IMR-90 (cell line): ENCODE measurements around the gene RAPGEF3. TPM values are rescaled to one million over a fixed set of nuclear protein-coding genes. Genes with fewer than 3 reads are reported as not detected.

ENCODE experiments used
- ATAC-seq: fragments of 200-7000 bp; cut with Tn5 transposase; 2 replicates; pipeline ENCODE4 v1.9.1; 2020; ENCODE audit warnings: low read depth, mild to moderate bottlenecking, moderate library complexity
- BruUV-seq: library from RNA; stranded (reverse); fragments of 400-500 nt; replicated peaks from 2 replicates; lab custom pipeline; 2021; lab: Mats Ljungman, UMichigan
- CTCF ChIA-PET: fragments of 300-600 bp; formaldehyde crosslinking; extraction: SDS; loops from one replicate; lab custom pipeline; 2021; ENCODE audit warnings: antibody characterized with exemption; lab: Yijun Ruan, JAX
- POLR2A ChIA-PET: fragments of 300-600 bp; sonication (Branson Sonifier 250); formaldehyde crosslinking; loops from one replicate; lab custom pipeline; 2022; ENCODE audit warnings: antibody characterized with exemption; ENCODE audit not compliant: unreplicated experiment; lab: Charles Lee
- DNase-seq: peaks from one replicate; pipeline ENCODE4 v3.0.0; 2013
- H2AFZ ChIP-seq: replicated peaks from 2 replicates; pipeline ENCODE3; 2013; ENCODE audit warnings: low read length, mild to moderate bottlenecking; ENCODE audit not compliant: poor library complexity
- H2AK5ac ChIP-seq: 2 replicates; pipeline ENCODE4 v1.6.1; 2013; ENCODE audit warnings: low read depth, low read length, inconsistent platforms
- H2AK9ac ChIP-seq: replicated peaks from 2 replicates; pipeline ENCODE3; 2013; ENCODE audit warnings: mild to moderate bottlenecking, low read depth, low read length, moderate library complexity; ENCODE audit not compliant: poor library complexity
- H2BK120ac ChIP-seq: 2 replicates; pipeline ENCODE4 v1.6.1; 2013; ENCODE audit warnings: low read depth, low read length, inconsistent platforms
- H2BK15ac ChIP-seq: 3 replicates; pipeline ENCODE4 v1.6.1; 2013; ENCODE audit warnings: low read depth, low read length, inconsistent platforms
- H2BK20ac ChIP-seq: 2 replicates; pipeline ENCODE4 v1.6.1; 2013; ENCODE audit warnings: low read depth, mild to moderate bottlenecking, inconsistent platforms, low read length, moderate library complexity
- H2BK5ac ChIP-seq: 2 replicates; pipeline ENCODE4 v1.6.1; 2013; ENCODE audit warnings: mild to moderate bottlenecking, low read depth, low read length, inconsistent platforms; ENCODE audit not compliant: poor library complexity, severe bottlenecking
- H3K14ac ChIP-seq: replicated peaks from 2 replicates; pipeline ENCODE4 v1.6.1; 2013; ENCODE audit warnings: low read depth, low read length, inconsistent platforms
- H3K18ac ChIP-seq: 2 replicates; pipeline ENCODE4 v1.6.1; 2013; ENCODE audit warnings: low read depth, low read length, control low read depth
- H3K23ac ChIP-seq: 2 replicates; pipeline ENCODE4 v1.6.1; 2013; ENCODE audit warnings: low read depth, low read length, inconsistent platforms
- H3K27ac ChIP-seq: 2 replicates; pipeline ENCODE4 v1.5.1; 2013; ENCODE audit warnings: mild to moderate bottlenecking, control low read depth, low read length; ENCODE audit not compliant: insufficient read depth
- H3K27me3 ChIP-seq: 2 replicates; pipeline ENCODE4 v1.6.1; 2013; ENCODE audit warnings: low read length; ENCODE audit not compliant: control insufficient read depth, insufficient read depth
- H3K36me3 ChIP-seq: 2 replicates; pipeline ENCODE4 v1.6.1; 2013; ENCODE audit warnings: low read length, mixed read lengths; ENCODE audit not compliant: control insufficient read depth, insufficient read depth
- H3K4ac ChIP-seq: 2 replicates; pipeline ENCODE4 v1.6.1; 2013; ENCODE audit warnings: low read depth, low read length, inconsistent platforms
- H3K4me1 ChIP-seq: 2 replicates; pipeline ENCODE4 v1.6.1; 2013; ENCODE audit warnings: low read length, mixed read lengths; ENCODE audit not compliant: control insufficient read depth, insufficient read depth
- H3K4me2 ChIP-seq: 2 replicates; pipeline ENCODE4 v1.6.1; 2013; ENCODE audit warnings: low read depth, mild to moderate bottlenecking, control low read depth, low read length, moderate library complexity
- H3K4me3 ChIP-seq: 2 replicates; pipeline ENCODE4 v1.5.1; 2013; ENCODE audit warnings: low read depth, mild to moderate bottlenecking, control low read depth, low read length, moderate library complexity; ENCODE audit not compliant: insufficient read depth
- H3K56ac ChIP-seq: 2 replicates; pipeline ENCODE4 v1.6.1; 2013; ENCODE audit warnings: low read length, inconsistent platforms; ENCODE audit not compliant: insufficient read depth; ENCODE audit errors: extremely low read depth
- H3K79me1 ChIP-seq, 2 experiments: 2 replicates each; pipeline ENCODE4 v1.6.1; 2013; ENCODE audit warnings: low read length in 2 of 2, inconsistent platforms in 1 of 2, low read depth in 1 of 2
- H3K9ac ChIP-seq: 2 replicates; pipeline ENCODE4 v1.6.1; 2013; ENCODE audit warnings: low read depth, low read length, control low read depth
- H3K9me1 ChIP-seq: 2 replicates; pipeline ENCODE4 v1.6.1; 2013; ENCODE audit warnings: low read length, inconsistent platforms; ENCODE audit not compliant: insufficient read depth
- H3K9me3 ChIP-seq: 2 replicates; pipeline ENCODE4 v1.6.1; 2013; ENCODE audit warnings: low read length; ENCODE audit not compliant: control insufficient read depth, insufficient read depth
- H4K20me1 ChIP-seq: 2 replicates; pipeline ENCODE4 v1.6.1; 2013; ENCODE audit warnings: low read length, inconsistent platforms; ENCODE audit not compliant: insufficient read depth
- H4K5ac ChIP-seq: 2 replicates; pipeline ENCODE4 v1.6.1; 2013; ENCODE audit warnings: mild to moderate bottlenecking, low read depth, low read length, control low read depth
- H4K8ac ChIP-seq, 2 experiments: 2 replicates each; pipeline ENCODE4 v1.6.1; 2013; ENCODE audit warnings: low read depth in 2 of 2, low read length in 2 of 2, control low read depth in 1 of 2, inconsistent platforms in 1 of 2
- H4K91ac ChIP-seq: 2 replicates; pipeline ENCODE4 v1.6.1; 2013; ENCODE audit warnings: low read depth, low read length, inconsistent platforms; ENCODE audit not compliant: insufficient read depth
- CEBPB ChIP-seq: IDR thresholded peaks from 2 replicates; pipeline ENCODE4 v1.6.1; 2012; ENCODE audit warnings: low read depth, low read length, improper control_type of control experiment
- CHD1 ChIP-seq: IDR thresholded peaks from 2 replicates; pipeline ENCODE4 v1.6.1; 2012; ENCODE audit warnings: low read depth, low read length, improper control_type of control experiment
- ELK1 ChIP-seq: fragments of 150-350 bp; IDR thresholded peaks from 2 replicates; pipeline ENCODE4 v1.6.1; 2016; ENCODE audit warnings: low read depth, mild to moderate bottlenecking, low read length, moderate library complexity, borderline replicate concordance
- FOS ChIP-seq: fragments of 150-350 bp; IDR thresholded peaks from 2 replicates; pipeline ENCODE4 v1.6.1; 2016; ENCODE audit warnings: low read depth, low read length
- MAFK ChIP-seq: IDR thresholded peaks from 2 replicates; pipeline ENCODE4 v1.6.1; 2012; ENCODE audit warnings: low read depth, low read length, improper control_type of control experiment
- MAZ ChIP-seq: IDR thresholded peaks from 2 replicates; pipeline ENCODE4 v1.6.1; 2012; ENCODE audit warnings: low read depth, mild to moderate bottlenecking, low read length, improper control_type of control experiment, moderate library complexity, borderline replicate concordance
- MXI1 ChIP-seq: IDR thresholded peaks from 2 replicates; pipeline ENCODE4 v1.6.1; 2012; ENCODE audit warnings: low read depth, mild to moderate bottlenecking, low read length, moderate library complexity, borderline replicate concordance
- NFE2L2 ChIP-seq: fragments of 150-350 bp; IDR thresholded peaks from 2 replicates; pipeline ENCODE4 v1.6.1; 2016; ENCODE audit warnings: low read depth, mild to moderate bottlenecking, low read length
- RAD21 ChIP-seq: IDR thresholded peaks from 2 replicates; pipeline ENCODE4 v1.6.1; 2012; ENCODE audit warnings: low read length, improper control_type of control experiment
- RCOR1 ChIP-seq: IDR thresholded peaks from 2 replicates; pipeline ENCODE4 v1.6.1; 2012; ENCODE audit warnings: mild to moderate bottlenecking, low read length, improper control_type of control experiment; ENCODE audit not compliant: insufficient replicate concordance
- RFX5 ChIP-seq: IDR thresholded peaks from 2 replicates; pipeline ENCODE4 v1.8.0; 2012; ENCODE audit warnings: low read depth, mild to moderate bottlenecking, low read length, moderate library complexity
- SMC3 ChIP-seq: fragments of 150-350 bp; IDR thresholded peaks from 2 replicates; pipeline ENCODE4 v1.6.1; 2016; ENCODE audit warnings: low read depth, mild to moderate bottlenecking, antibody characterized with exemption, low read length, moderate library complexity
- USF2 ChIP-seq: fragments of 150-350 bp; IDR thresholded peaks from 2 replicates; pipeline ENCODE4 v1.6.1; 2017; ENCODE audit warnings: mild to moderate bottlenecking, antibody characterized with exemption, low read length, low read depth
- WGBS, 2 experiments: methylation state at CpG; one replicate each; pipeline versions ENCODE4 v1.1.5 to v1.1.7; 2013; ENCODE audit warnings: missing lambda C conversion rate in 2 of 2; ENCODE audit not compliant: insufficient read length in 1 of 2; ENCODE audit errors: extremely low coverage in 2 of 2; 5-methylcytosine and 5-hydroxymethylcytosine counted together
- dilution Hi-C: fragments of 300-500 bp; cut with HindIII; formaldehyde crosslinking; loops from one replicate; pipeline ENCODE4 v1.14.3; 2018; ENCODE audit warnings: low sequenced_read_pairs; ENCODE audit not compliant: unreplicated experiment
- in situ Hi-C: fragments of 300-500 bp; cut with MboI; formaldehyde crosslinking; loops from 3 replicates; pipeline ENCODE4 v1.14.3; 2019; ENCODE audit warnings: low sequenced_read_pairs, inconsistent platforms, mixed read lengths
- intact Hi-C: fragments of 100-400 bp; cut with micrococcal nuclease; formaldehyde crosslinking; loops from 2 replicates; pipeline ENCODE4 v1.10.0; 2022
- polyA plus RNA-seq, 3 experiments: library from polyadenylated mRNA; depleted of rRNA; stranded (reverse); fragments of >200 nt; gene quantifications; 2 replicates each; pipeline ENCODE4 v1.2.3, GENCODE V29; 2012; ENCODE audit warnings: low replicate concordance in 1 of 3
- total RNA-seq: library from RNA; depleted of rRNA; stranded (reverse); fragments of >200 nt; gene quantifications from 2 replicates; pipeline ENCODE4 v1.2.3, GENCODE V29; 2012

Gene RAPGEF3
- total and polyA plus RNA-seq, 2 of the 4 experiments (the other 2 are of a cell fraction) = 1.3 to 2.0 TPM

- no TSS peak for BruUV-seq
Measured at GRCh38 chr12:47735649-47736048, 23.0 kb downstream of the RAPGEF3 start.

More at GRCh38 chr12:47735649-47736048, 23.0 kb downstream of the RAPGEF3 start:
- TF ChIP-seq SMC3 (no peak), CHD1 (no peak), MXI1 (no peak), RFX5 (no peak), RCOR1 (no peak), FOS (no peak), MAFK (no peak), NFE2L2 (no peak), USF2 (no peak), RAD21 (no peak), MAZ (no peak), ELK1 (no peak), CEBPB (no peak)
- Histone ChIP-seq H2BK20ac (no peak overlapping the region), H4K5ac (no peak overlapping the region), H3K9me3 (no peaks in the 10 kb centered on the region), H3K23ac (no peak overlapping the region), H3K27ac (no peak overlapping the region), H3K4me1 (peaks cover 16% of the 10 kb centered on the region), H3K36me3 (no peaks in the 10 kb centered on the region), H4K20me1 (no peaks in the 10 kb centered on the region), H3K4me2 (no peak overlapping the region), H3K14ac (no peak overlapping the region), H2BK15ac (no peak overlapping the region), H4K8ac (no peak overlapping the region), H2BK120ac (no peak overlapping the region), H3K27me3 (no peaks in the 10 kb centered on the region), H2AFZ (no peak overlapping the region), H3K9ac (no peak overlapping the region), H3K9me1 (0 out of 2 replicates have a peak, but pooled peaks cover 5% of the 10 kb centered on the region), H3K56ac (no peak overlapping the region), H2AK5ac (no peak overlapping the region), H3K79me1 (no peaks in the 10 kb centered on the region), H3K18ac (no peak overlapping the region), H3K4ac (no peak overlapping the region; the same call in 1 of the 2 replicates), H2AK9ac (peak overlapping the region; percentile 63), H2BK5ac (no peak overlapping the region), H4K91ac (no peak overlapping the region), H3K4me3 (no peak overlapping the region)
- in situ Hi-C loops = no loop called here
- CTCF ChIA-PET = no interaction called here
- WGBS, 2 experiments = 100% methylated on average over 4 of the region's 11 CpGs; no CpG with 5 or more reads in 1 of the 2 experiments
- intact Hi-C loops = loop anchor here (2.0 kb wide), 1 partner anchor 23 kb away; the partner anchor contains the start of gene RAPGEF3
- dilution Hi-C loops = no loop called here
- POLR2A ChIA-PET = no interaction called here
- no peak for DNase-seq
- ATAC-seq = no peak
